Fibroblast of pulmonary artery (primary cell): ENCODE measurements around the gene EFHB.

Source experiments
- DNase-seq: peaks from one replicate; pipeline ENCODE4 v3.0.0-alpha.2; 2010; ENCODE audit warnings: low read depth
- H3K4me3 ChIP-seq: replicated peaks from 2 replicates; pipeline ENCODE4 v1.5.1; 2011; ENCODE audit warnings: low read depth, mild to moderate bottlenecking, control low read depth, low read length, moderate library complexity
- CTCF ChIP-seq: IDR thresholded peaks from 2 replicates; pipeline ENCODE4 v1.5.1; 2011; ENCODE audit warnings: mild to moderate bottlenecking, control low read depth, low read length, inconsistent platforms; ENCODE audit errors: missing control alignments

EFHB gene

GRCh38 chr3:19932422-19932821 lies 1.6 kb downstream of the EFHB start:
- no peak overlapping the region for H3K4me3 ChIP-seq
- no peak for TF ChIP-seq CTCF
- no peak for DNase-seq

GRCh38 chr3:19931767-19932188 lies 2.2 kb downstream of the EFHB start:
- DNase-seq: no peak
- H3K4me3 ChIP-seq: no peak overlapping the region
- TF ChIP-seq CTCF: no peak

- no peak for TF ChIP-seq CTCF
- no peak overlapping the region for H3K4me3 ChIP-seq
- DNase-seq: no peak
These were observed 2.8 kb downstream of the EFHB start for GRCh38 chr3:19931180-19931692.

GRCh38 chr3:19920401-19921080 lies 13.5 kb downstream of the EFHB start:
- no peak overlapping the region for H3K4me3 ChIP-seq
- DNase-seq: no peak
- TF ChIP-seq CTCF: no peak

GRCh38 chr3:19917167-19917566 lies 16.9 kb downstream of the EFHB start:
- no peak overlapping the region for H3K4me3 ChIP-seq
- no peak for DNase-seq
- no peak for TF ChIP-seq CTCF

GRCh38 chr3:19911452-19911851 lies 22.6 kb downstream of the EFHB start:
- TF ChIP-seq CTCF: no peak
- no peak overlapping the region for H3K4me3 ChIP-seq
- DNase-seq: no peak

GRCh38 chr3:19907523-19907922 lies 26.5 kb downstream of the EFHB start:
- TF ChIP-seq CTCF: no peak
- H3K4me3 ChIP-seq: no peak overlapping the region
- no peak for DNase-seq
